ENCODE measurements around the gene SLC43A1.

GRCh38 chr11:57500515-57500914 is 15.0 kb downstream of the SLC43A1 start:
- TF ChIP-seq CTCF (IDR thresholded peaks at IDR 0.05; ENCODE audit: low read depth, low read length, missing input control), result no peak
- no peak for TF ChIP-seq ZBTB33 (IDR thresholded peaks at IDR 0.05)
- TF ChIP-seq FOXA1 (IDR thresholded peaks at IDR 0.05), result no peak

Measured in liver (tissue), 2 donors.